ENCODE results near the gene CTIF.

Gene CTIF

GRCh38 chr18:48589797-48590519 lies 51.1 kb downstream of the CTIF start:
- H3K4me3 ChIP-seq (ENCODE audit: low read depth, low read length) = no peak overlapping the region
- TF ChIP-seq CTCF (IDR thresholded peaks at IDR 0.05; ENCODE audit: insufficient read depth, low read depth, low read length, missing control alignments) = no peak
- no peak for DNase-seq (ENCODE audit: low read depth)

- no peak for DNase-seq (ENCODE audit: low read depth)
- H3K4me3 ChIP-seq (ENCODE audit: low read depth, low read length) = no peak overlapping the region
- no peak for TF ChIP-seq CTCF (IDR thresholded peaks at IDR 0.05; ENCODE audit: insufficient read depth, low read depth, low read length, missing control alignments)
Observed at GRCh38 chr18:48590678-48591077, 51.8 kb downstream of the CTIF start.

- no peak for TF ChIP-seq CTCF (IDR thresholded peaks at IDR 0.05; ENCODE audit: insufficient read depth, low read depth, low read length, missing control alignments)
- DNase-seq (ENCODE audit: low read depth) = no peak
- H3K4me3 ChIP-seq (ENCODE audit: low read depth, low read length) = no peak overlapping the region
Observed at GRCh38 chr18:48592540-48593171, 53.8 kb downstream of the CTIF start.

- no peak for TF ChIP-seq CTCF (IDR thresholded peaks at IDR 0.05; ENCODE audit: insufficient read depth, low read depth, low read length, missing control alignments)
- no peak for DNase-seq (ENCODE audit: low read depth)
- no peak overlapping the region for H3K4me3 ChIP-seq (ENCODE audit: low read depth, low read length)
Observed at GRCh38 chr18:48594471-48595094, 55.8 kb downstream of the CTIF start.

GRCh38 chr18:48595703-48596218 lies 56.9 kb downstream of the CTIF start:
- TF ChIP-seq CTCF (IDR thresholded peaks at IDR 0.05; ENCODE audit: insufficient read depth, low read depth, low read length, missing control alignments) = no peak

GRCh38 chr18:48597110-48597509 lies 58.3 kb downstream of the CTIF start:
- H3K4me3 ChIP-seq (ENCODE audit: low read depth, low read length) = no peak overlapping the region
- TF ChIP-seq CTCF (IDR thresholded peaks at IDR 0.05; ENCODE audit: insufficient read depth, low read depth, low read length, missing control alignments) = no peak
- DNase-seq (ENCODE audit: low read depth) = no peak

More at GRCh38 chr18:48595703-48596218, 56.9 kb downstream of the CTIF start:
- no peak overlapping the region for H3K4me3 ChIP-seq (ENCODE audit: low read depth, low read length)
- no peak for DNase-seq (ENCODE audit: low read depth)
